ENCODE results near the gene PRKG1. TPM values are rescaled to one million over a fixed set of nuclear protein-coding genes. Genes with fewer than 3 reads are reported as not detected.

The PRKG1 gene
- total and polyA plus RNA-seq, 2 experiments from 2014 or later: 18.2 to 21.1 TPM

DNA sequence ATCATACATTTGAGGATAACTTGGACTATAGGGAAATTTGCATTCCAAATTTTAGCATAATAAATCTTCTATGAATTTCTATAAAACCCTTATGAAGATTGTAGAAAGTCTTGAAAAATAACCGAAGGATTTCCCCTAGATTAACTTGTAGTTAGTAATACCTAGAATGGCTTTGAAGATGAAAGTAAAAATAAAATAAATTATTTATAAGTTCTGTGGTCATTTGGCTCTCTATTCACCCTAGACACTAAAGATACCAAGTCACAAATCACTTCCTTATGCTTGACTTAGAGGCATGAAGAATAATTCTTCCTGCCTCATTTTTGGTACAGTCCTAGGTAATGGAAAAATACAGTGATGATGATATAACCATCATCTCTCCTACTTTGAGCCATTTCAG is 545.8 kb downstream of the PRKG1 start (continued):
- TF ChIP-seq, protein P1, sequence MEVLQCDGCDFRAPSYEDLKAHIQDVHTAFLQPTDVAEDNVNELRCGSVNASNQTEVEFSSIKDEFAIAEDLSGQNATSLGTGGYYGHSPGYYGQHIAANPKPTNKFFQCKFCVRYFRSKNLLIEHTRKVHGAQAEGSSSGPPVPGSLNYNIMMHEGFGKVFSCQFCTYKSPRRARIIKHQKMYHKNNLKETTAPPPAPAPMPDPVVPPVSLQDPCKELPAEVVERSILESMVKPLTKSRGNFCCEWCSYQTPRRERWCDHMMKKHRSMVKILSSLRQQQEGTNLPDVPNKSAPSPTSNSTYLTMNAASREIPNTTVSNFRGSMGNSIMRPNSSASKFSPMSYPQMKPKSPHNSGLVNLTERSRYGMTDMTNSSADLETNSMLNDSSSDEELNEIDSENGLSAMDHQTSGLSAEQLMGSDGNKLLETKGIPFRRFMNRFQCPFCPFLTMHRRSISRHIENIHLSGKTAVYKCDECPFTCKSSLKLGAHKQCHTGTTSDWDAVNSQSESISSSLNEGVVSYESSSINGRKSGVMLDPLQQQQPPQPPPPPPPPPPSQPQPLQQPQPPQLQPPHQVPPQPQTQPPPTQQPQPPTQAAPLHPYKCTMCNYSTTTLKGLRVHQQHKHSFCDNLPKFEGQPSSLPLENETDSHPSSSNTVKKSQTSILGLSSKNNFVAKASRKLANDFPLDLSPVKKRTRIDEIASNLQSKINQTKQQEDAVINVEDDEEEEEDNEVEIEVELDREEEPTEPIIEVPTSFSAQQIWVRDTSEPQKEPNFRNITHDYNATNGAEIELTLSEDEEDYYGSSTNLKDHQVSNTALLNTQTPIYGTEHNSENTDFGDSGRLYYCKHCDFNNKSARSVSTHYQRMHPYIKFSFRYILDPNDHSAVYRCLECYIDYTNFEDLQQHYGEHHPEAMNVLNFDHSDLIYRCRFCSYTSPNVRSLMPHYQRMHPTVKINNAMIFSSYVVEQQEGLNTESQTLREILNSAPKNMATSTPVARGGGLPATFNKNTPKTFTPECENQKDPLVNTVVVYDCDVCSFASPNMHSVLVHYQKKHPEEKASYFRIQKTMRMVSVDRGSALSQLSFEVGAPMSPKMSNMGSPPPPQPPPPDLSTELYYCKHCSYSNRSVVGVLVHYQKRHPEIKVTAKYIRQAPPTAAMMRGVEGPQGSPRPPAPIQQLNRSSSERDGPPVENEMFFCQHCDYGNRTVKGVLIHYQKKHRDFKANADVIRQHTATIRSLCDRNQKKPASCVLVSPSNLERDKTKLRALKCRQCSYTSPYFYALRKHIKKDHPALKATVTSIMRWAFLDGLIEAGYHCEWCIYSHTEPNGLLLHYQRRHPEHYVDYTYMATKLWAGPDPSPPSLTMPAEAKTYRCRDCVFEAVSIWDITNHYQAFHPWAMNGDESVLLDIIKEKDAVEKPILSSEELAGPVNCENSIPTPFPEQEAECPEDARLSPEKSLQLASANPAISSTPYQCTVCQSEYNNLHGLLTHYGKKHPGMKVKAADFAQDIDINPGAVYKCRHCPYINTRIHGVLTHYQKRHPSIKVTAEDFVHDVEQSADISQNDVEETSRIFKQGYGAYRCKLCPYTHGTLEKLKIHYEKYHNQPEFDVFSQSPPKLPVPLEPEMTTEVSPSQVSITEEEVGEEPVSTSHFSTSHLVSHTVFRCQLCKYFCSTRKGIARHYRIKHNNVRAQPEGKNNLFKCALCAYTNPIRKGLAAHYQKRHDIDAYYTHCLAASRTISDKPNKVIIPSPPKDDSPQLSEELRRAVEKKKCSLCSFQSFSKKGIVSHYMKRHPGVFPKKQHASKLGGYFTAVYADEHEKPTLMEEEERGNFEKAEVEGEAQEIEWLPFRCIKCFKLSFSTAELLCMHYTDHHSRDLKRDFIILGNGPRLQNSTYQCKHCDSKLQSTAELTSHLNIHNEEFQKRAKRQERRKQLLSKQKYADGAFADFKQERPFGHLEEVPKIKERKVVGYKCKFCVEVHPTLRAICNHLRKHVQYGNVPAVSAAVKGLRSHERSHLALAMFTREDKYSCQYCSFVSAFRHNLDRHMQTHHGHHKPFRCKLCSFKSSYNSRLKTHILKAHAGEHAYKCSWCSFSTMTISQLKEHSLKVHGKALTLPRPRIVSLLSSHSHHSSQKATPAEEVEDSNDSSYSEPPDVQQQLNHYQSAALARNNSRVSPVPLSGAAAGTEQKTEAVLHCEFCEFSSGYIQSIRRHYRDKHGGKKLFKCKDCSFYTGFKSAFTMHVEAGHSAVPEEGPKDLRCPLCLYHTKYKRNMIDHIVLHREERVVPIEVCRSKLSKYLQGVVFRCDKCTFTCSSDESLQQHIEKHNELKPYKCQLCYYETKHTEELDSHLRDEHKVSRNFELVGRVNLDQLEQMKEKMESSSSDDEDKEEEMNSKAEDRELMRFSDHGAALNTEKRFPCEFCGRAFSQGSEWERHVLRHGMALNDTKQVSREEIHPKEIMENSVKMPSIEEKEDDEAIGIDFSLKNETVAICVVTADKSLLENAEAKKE (CRISPR knock-in tag; IDR thresholded peaks at IDR 0.05): no peak
- TF ChIP-seq STAT1 (IDR thresholded peaks at IDR 0.05; ENCODE audit: unreplicated experiment) (no peak), EZH2phosphoT487 (IDR thresholded peaks at IDR 0.05; ENCODE audit: unreplicated experiment) (no peak), EZH2 (IDR thresholded peaks at IDR 0.05; ENCODE audit: low read depth, unreplicated experiment) (no peak)

DNA sequence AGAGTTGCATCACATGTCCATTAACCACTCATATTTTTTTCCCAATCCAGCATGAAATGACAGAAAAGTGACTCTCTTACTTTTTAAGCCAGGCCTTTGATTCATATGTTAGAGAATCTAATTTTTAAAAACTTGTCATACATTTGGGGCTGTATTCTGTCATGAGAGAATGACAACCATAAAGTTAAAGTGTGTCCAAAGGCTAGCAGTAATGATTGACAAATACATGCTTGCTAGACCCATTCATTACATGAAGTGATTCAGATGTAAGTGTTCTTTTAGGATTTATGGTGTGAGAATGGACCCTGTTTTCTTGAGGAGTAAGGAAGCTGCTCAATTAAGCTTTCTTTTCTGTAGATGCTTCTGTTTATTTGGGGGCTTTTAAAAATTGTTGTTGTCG is 549.7 kb downstream of the PRKG1 start:
- H3K27me3 ChIP-seq (ENCODE audit: insufficient read depth): no peaks in the 10 kb centered on the region
- DNase-seq (ENCODE audit: low spot score) (no peak), ATAC-seq (no peak)
- Mint-ChIP-seq H3K36me3 (ENCODE audit: low read depth) (no peaks in the 10 kb centered on the region), H3K27me3 (ENCODE audit: insufficient read depth, low read depth, poor library complexity) (no peaks in the 10 kb centered on the region), H3K4me3 (no peak overlapping the region), H3K27ac (no peak overlapping the region), H3K4me1 (peaks cover 8% of the 10 kb centered on the region), H3K9me3 (no peaks in the 10 kb centered on the region)
- no peaks in the 10 kb centered on the region for H4K20me1 ChIP-seq (replicated peaks; ENCODE audit: insufficient read depth)
- H3K4me3 ChIP-seq: no peak overlapping the region
- H3K4me1 ChIP-seq (ENCODE audit: insufficient read depth): peaks cover 6% of the 10 kb centered on the region; the same call in 1 of the 2 replicates
- H3K36me3 ChIP-seq (ENCODE audit: insufficient read depth): no peaks in the 10 kb centered on the region
- no peaks in the 10 kb centered on the region for H3K79me2 ChIP-seq (replicated peaks; ENCODE audit: insufficient read depth)
- H3K4me2 ChIP-seq: no peak overlapping the region
- H3K9me2 ChIP-seq (ENCODE audit: insufficient read depth): no peaks in the 10 kb centered on the region
- H2AFZ ChIP-seq: no peak overlapping the region
- H3K27ac ChIP-seq (ENCODE audit: low read depth): no peak overlapping the region
- H3F3A ChIP-seq (replicated peaks; ENCODE audit: low read depth): no peaks in the 10 kb centered on the region
- TF ChIP-seq ZNF114 (CRISPR knock-in tag; IDR thresholded peaks at IDR 0.05) (no peak), EZH2 (IDR thresholded peaks at IDR 0.05; ENCODE audit: low read depth, unreplicated experiment) (no peak), CREB1 (CRISPR knock-in tag; IDR thresholded peaks at IDR 0.05; ENCODE audit: low read depth) (no peak), NANOG (IDR thresholded peaks at IDR 0.05; ENCODE audit: borderline replicate concordance) (no peak), STAT1 (IDR thresholded peaks at IDR 0.05; ENCODE audit: unreplicated experiment) (no peak)
- TF ChIP-seq, protein P2, sequence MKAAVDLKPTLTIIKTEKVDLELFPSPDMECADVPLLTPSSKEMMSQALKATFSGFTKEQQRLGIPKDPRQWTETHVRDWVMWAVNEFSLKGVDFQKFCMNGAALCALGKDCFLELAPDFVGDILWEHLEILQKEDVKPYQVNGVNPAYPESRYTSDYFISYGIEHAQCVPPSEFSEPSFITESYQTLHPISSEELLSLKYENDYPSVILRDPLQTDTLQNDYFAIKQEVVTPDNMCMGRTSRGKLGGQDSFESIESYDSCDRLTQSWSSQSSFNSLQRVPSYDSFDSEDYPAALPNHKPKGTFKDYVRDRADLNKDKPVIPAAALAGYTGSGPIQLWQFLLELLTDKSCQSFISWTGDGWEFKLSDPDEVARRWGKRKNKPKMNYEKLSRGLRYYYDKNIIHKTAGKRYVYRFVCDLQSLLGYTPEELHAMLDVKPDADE (IDR thresholded peaks at IDR 0.05): no peak
- TF ChIP-seq, protein P3, sequence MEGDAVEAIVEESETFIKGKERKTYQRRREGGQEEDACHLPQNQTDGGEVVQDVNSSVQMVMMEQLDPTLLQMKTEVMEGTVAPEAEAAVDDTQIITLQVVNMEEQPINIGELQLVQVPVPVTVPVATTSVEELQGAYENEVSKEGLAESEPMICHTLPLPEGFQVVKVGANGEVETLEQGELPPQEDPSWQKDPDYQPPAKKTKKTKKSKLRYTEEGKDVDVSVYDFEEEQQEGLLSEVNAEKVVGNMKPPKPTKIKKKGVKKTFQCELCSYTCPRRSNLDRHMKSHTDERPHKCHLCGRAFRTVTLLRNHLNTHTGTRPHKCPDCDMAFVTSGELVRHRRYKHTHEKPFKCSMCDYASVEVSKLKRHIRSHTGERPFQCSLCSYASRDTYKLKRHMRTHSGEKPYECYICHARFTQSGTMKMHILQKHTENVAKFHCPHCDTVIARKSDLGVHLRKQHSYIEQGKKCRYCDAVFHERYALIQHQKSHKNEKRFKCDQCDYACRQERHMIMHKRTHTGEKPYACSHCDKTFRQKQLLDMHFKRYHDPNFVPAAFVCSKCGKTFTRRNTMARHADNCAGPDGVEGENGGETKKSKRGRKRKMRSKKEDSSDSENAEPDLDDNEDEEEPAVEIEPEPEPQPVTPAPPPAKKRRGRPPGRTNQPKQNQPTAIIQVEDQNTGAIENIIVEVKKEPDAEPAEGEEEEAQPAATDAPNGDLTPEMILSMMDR (conservative IDR thresholded peaks at IDR 0.05; ENCODE audit: low read depth in 2 of 2): no peak

Measured in GM23338 (cell line).